Tibial artery (tissue), 4 donors: ENCODE measurements around the gene EIF4A3.

Experiments used
- DNase-seq, 2 donors: peaks; one replicate each; pipeline ENCODE4 v3.0.0-alpha.2; 2019
- H3K27ac ChIP-seq, 2 donors: fragments of 200-600 bp; sonication (generic) in 1 of 2; 1 replicate in 1 of 2; 2 replicates in 1 of 2; pipeline ENCODE4 v1.5.1; 2018 to 2019; ENCODE audit warnings: mild to moderate bottlenecking in 1 of 2
- H3K27me3 ChIP-seq, 2 donors: fragments of 200-600 bp; sonication (generic) in 1 of 2; one replicate each; pipeline versions ENCODE4 v1.5.1 to v1.6.0; 2016 to 2019
- H3K36me3 ChIP-seq, 3 donors: fragments of 200-600 bp; sonication (generic) in 2 of 3; one replicate each; pipeline ENCODE4 v1.5.1; 2016 to 2019; ENCODE audit warnings: mild to moderate bottlenecking in 2 of 3
- H3K4me1 ChIP-seq, 4 donors: fragments of 200-600 bp; sonication (generic) in 2 of 4; 1 replicate in 3 of 4; 2 replicates in 1 of 4; pipeline ENCODE4 v1.5.1; 2016 to 2019
- H3K4me3 ChIP-seq, 2 donors: fragments of 200-600 bp; sonication (generic) in 1 of 2; 1 replicate in 1 of 2; 2 replicates in 1 of 2; pipeline ENCODE4 v1.5.1; 2018 to 2019; ENCODE audit warnings: mild to moderate bottlenecking in 2 of 2
- H3K9me3 ChIP-seq, 3 donors: fragments of 200-600 bp; sonication (generic) in 1 of 3; one replicate each; pipeline ENCODE4 v1.5.1; 2016 to 2019
- CTCF ChIP-seq, 2 experiments: fragments of 200-600 bp in 1 of 2; fragments of 450-650 bp in 1 of 2; IDR thresholded peaks; one replicate each; pipeline ENCODE4 v1.5.1; 2017 to 2019; ENCODE audit warnings: antibody characterized with exemption in 2 of 2, mild to moderate bottlenecking in 1 of 2, moderate library complexity in 1 of 2
- intact Hi-C: fragments of 100-400 bp; cut with DNase I; formaldehyde crosslinking; loops from one replicate; pipeline ENCODE4 v1.15.0; 2023; ENCODE audit warnings: low total_unique reads

The EIF4A3 gene

GRCh38 chr17:80152081-80152702, 5.3 kb upstream of the EIF4A3 start:
- Histone ChIP-seq H3K4me1 (peaks cover 0 to 14% (median 7%) of the 10 kb centered on the region in 4 donors), H3K27ac (no peak overlapping the region), H3K9me3 (peaks cover 0 to 7% (median 0%) of the 10 kb centered on the region in 3 donors), H3K27me3 (no peaks in the 10 kb centered on the region), H3K36me3 (no peaks in the 10 kb centered on the region), H3K4me3 (no peak overlapping the region)
- no peak for TF ChIP-seq CTCF (IDR thresholded peaks at IDR 0.05)
- no peak for DNase-seq
- intact Hi-C loops, result no loop called here

GRCh38 chr17:80151333-80151732, 4.4 kb upstream of the EIF4A3 start:
- DNase-seq, result no peak

GRCh38 chr17:80146121-80147034, 550 bp downstream of the EIF4A3 start:
- H3K9me3 ChIP-seq, result no peaks in the 10 kb centered on the region
- DNase-seq, result no peak
- H3K4me3 ChIP-seq, result peak overlapping the region; percentile 78
- intact Hi-C loops, result loop anchor here (5.0 kb wide), 2 partner anchors 116 to 349 kb away; partner anchors contain the start of genes CBX8 and RNF213
- H3K27me3 ChIP-seq, result no peaks in the 10 kb centered on the region
- no peak for TF ChIP-seq CTCF (IDR thresholded peaks at IDR 0.05)
- peaks cover 0 to 31% (median 25%) of the 10 kb centered on the region in 4 donors for H3K4me1 ChIP-seq
- H3K36me3 ChIP-seq, result peaks cover 24 to 28% (median 25%) of the 10 kb centered on the region in 3 donors
- peak overlapping the region; percentile 88 to 91 for H3K27ac ChIP-seq

More at GRCh38 chr17:80151333-80151732, 4.4 kb upstream of the EIF4A3 start:
- Histone ChIP-seq H3K4me1 (peaks cover 0 to 14% (median 8%) of the 10 kb centered on the region in 4 donors), H3K36me3 (no peaks in the 10 kb centered on the region), H3K27me3 (no peaks in the 10 kb centered on the region), H3K4me3 (no peak overlapping the region), H3K9me3 (peaks cover 0 to 7% (median 0%) of the 10 kb centered on the region in 3 donors), H3K27ac (no peak overlapping the region)
- no peak for TF ChIP-seq CTCF (IDR thresholded peaks at IDR 0.05)
- intact Hi-C loops, result no loop called here

- TF ChIP-seq CTCF (IDR thresholded peaks at IDR 0.05), result no peak
These were observed 1.6 kb downstream of the EIF4A3 start for GRCh38 chr17:80145076-80146075.

GRCh38 chr17:80142929-80143328, 4.0 kb downstream of the EIF4A3 start:
- Histone ChIP-seq H3K27ac (no peak overlapping the region), H3K4me1 (peaks cover 0 to 24% (median 16%) of the 10 kb centered on the region in 4 donors), H3K9me3 (no peaks in the 10 kb centered on the region), H3K4me3 (no peak overlapping the region), H3K36me3 (peaks cover 55 to 63% (median 59%) of the 10 kb centered on the region in 3 donors), H3K27me3 (no peaks in the 10 kb centered on the region)
- no peak for DNase-seq
- TF ChIP-seq CTCF (IDR thresholded peaks at IDR 0.05), result no peak
- intact Hi-C loops, result loop anchor here (5.0 kb wide), 1 partner anchor 36 kb away; no protein-coding TSS in a partner anchor

More at GRCh38 chr17:80145076-80146075, 1.6 kb downstream of the EIF4A3 start:
- H3K4me3 ChIP-seq, result peak overlapping the region; percentile 78
- DNase-seq, result no peak
- no peaks in the 10 kb centered on the region for H3K27me3 ChIP-seq
- H3K27ac ChIP-seq, result peak overlapping the region; percentile 88 to 91
- no peaks in the 10 kb centered on the region for H3K9me3 ChIP-seq
- peaks cover 31 to 38% (median 34%) of the 10 kb centered on the region in 3 donors for H3K36me3 ChIP-seq
- intact Hi-C loops, result loop anchor here (5.0 kb wide), 2 partner anchors 117 to 348 kb away; partner anchors contain the start of genes CBX8 and RNF213
- H3K4me1 ChIP-seq, result peaks cover 0 to 31% (median 25%) of the 10 kb centered on the region in 4 donors
